Cardiac septum (tissue), 1 donor: ENCODE results near the gene GLIPR1L2. TPM values are rescaled to one million over a fixed set of nuclear protein-coding genes. Genes with fewer than 3 reads are reported as not detected.
"Not testable (repeated sequence)": the region's sequence is repeated elsewhere in the genome, so short reads cannot be mapped to it uniquely, and the experiment has no call there.

Source experiments
- DNase-seq: peaks from one replicate; pipeline ENCODE4 v3.0.0-alpha.2; 2020; ENCODE audit warnings: low spot score
- intact Hi-C: fragments of 100-400 bp; cut with DNase I; formaldehyde crosslinking; loops from one replicate; pipeline ENCODE4 v1.14.0; 2022
- total RNA-seq: library from RNA; stranded (reverse); fragmentation: NEBNext Ultra II Directional; extraction: Animal tissue kit (Norgen Biotek cat#: 25700); gene quantifications from one replicate; pipeline ENCODE4 v1.2.1, GENCODE V29; 2021
- donor health status: DM: no; HTN: no; CAD: no.

The GLIPR1L2 gene
- total RNA-seq, 1 donor from 2014 or later, result 2.7 TPM

GRCh38 chr12:75427491-75427890 lies 36.6 kb downstream of the GLIPR1L2 start:
- no peak for DNase-seq
- intact Hi-C loops, result no loop called here

- intact Hi-C loops, result no loop called here
- no peak for DNase-seq
Measured at GRCh38 chr12:75428767-75429166, 37.9 kb downstream of the GLIPR1L2 start.

- intact Hi-C loops, result no loop called here
- no peak for DNase-seq
Measured at GRCh38 chr12:75432924-75433323, 42.0 kb downstream of the GLIPR1L2 start.

GRCh38 chr12:75437564-75437963 lies 46.7 kb downstream of the GLIPR1L2 start:
- intact Hi-C loops, result no loop called here
- DNase-seq, result no peak

GRCh38 chr12:75438059-75438754 lies 47.3 kb downstream of the GLIPR1L2 start:
- intact Hi-C loops, result no loop called here
- no peak for DNase-seq

- intact Hi-C loops, result no loop called here
- no peak for DNase-seq
Measured at GRCh38 chr12:75439048-75439447, 48.2 kb downstream of the GLIPR1L2 start.

GRCh38 chr12:75439930-75440329 lies 49.0 kb downstream of the GLIPR1L2 start:
- no peak for DNase-seq
- intact Hi-C loops, result no loop called here

GRCh38 chr12:75441687-75442449 lies 51.0 kb downstream of the GLIPR1L2 start:
- intact Hi-C loops, DNase-seq: not testable (repeated sequence)

- DNase-seq, intact Hi-C loops: not testable (repeated sequence)
Measured at GRCh38 chr12:75442454-75442853, 51.6 kb downstream of the GLIPR1L2 start.

GRCh38 chr12:75443709-75444108 lies 52.8 kb downstream of the GLIPR1L2 start:
- intact Hi-C loops, result no loop called here
- DNase-seq, result no peak

GRCh38 chr12:75444429-75445136 lies 53.7 kb downstream of the GLIPR1L2 start:
- intact Hi-C loops, result no loop called here
- DNase-seq, result no peak

- DNase-seq, intact Hi-C loops: not testable (repeated sequence)
Measured at GRCh38 chr12:75445137-75445507, 54.2 kb downstream of the GLIPR1L2 start.

- DNase-seq, result no peak
- intact Hi-C loops, result no loop called here
Measured at GRCh38 chr12:75446857-75447256, 56.0 kb downstream of the GLIPR1L2 start.

- intact Hi-C loops, result no loop called here
- no peak for DNase-seq
Measured at GRCh38 chr12:75447691-75448393, 57.0 kb downstream of the GLIPR1L2 start.

GRCh38 chr12:75452675-75453330 lies 61.9 kb downstream of the GLIPR1L2 start:
- intact Hi-C loops, result no loop called here
- DNase-seq, result no peak

GRCh38 chr12:75455839-75456238 lies 65.0 kb downstream of the GLIPR1L2 start:
- intact Hi-C loops, result no loop called here
- DNase-seq, result no peak

GRCh38 chr12:75457191-75457590 lies 66.3 kb downstream of the GLIPR1L2 start:
- DNase-seq, result no peak
- intact Hi-C loops, result no loop called here

- intact Hi-C loops, result not testable (repeated sequence)
Measured at GRCh38 chr12:75457866-75458265, 67.0 kb downstream of the GLIPR1L2 start.

GRCh38 chr12:75459755-75460154 lies 68.9 kb downstream of the GLIPR1L2 start:
- no peak for DNase-seq
- intact Hi-C loops, result no loop called here

More at GRCh38 chr12:75457866-75458265, 67.0 kb downstream of the GLIPR1L2 start:
- DNase-seq, result not testable (repeated sequence)
